Keratinocyte (primary cell): Measurements from ENCODE around the gene MROH2A. TPM values are rescaled to one million over a fixed set of nuclear protein-coding genes. Genes with fewer than 3 reads are reported as not detected.

Source experiments
- DNase-seq: peaks from one replicate; pipeline ENCODE4 v3.0.0-alpha.2; 2011; ENCODE audit warnings: low read depth, missing footprints, low spot score
- FAIRE-seq: peaks from 2 replicates; lab custom pipeline; 2011; peaks lifted over from hg19 to GRCh38; lab: Jason Lieb, UNC
- H2AFZ ChIP-seq: 2 replicates; pipeline ENCODE4 v1.6.0; 2012; ENCODE audit warnings: low read length, control low read depth, inconsistent platforms; ENCODE audit not compliant: control insufficient read depth
- H3K27ac ChIP-seq: 2 replicates; pipeline ENCODE4 v1.5.1; 2011; ENCODE audit warnings: low read length; ENCODE audit not compliant: control insufficient read depth, insufficient read depth
- H3K27me3 ChIP-seq: 3 replicates; pipeline ENCODE4 v1.6.0; 2011; ENCODE audit warnings: low read length; ENCODE audit not compliant: control insufficient read depth, insufficient read depth; ENCODE audit errors: extremely low read depth
- H3K36me3 ChIP-seq, 2 experiments: 2 replicates in 1 of 2; 3 replicates in 1 of 2; pipeline ENCODE4 v1.5.1; 2011; ENCODE audit warnings: low read length in 2 of 2, mild to moderate bottlenecking in 1 of 2; ENCODE audit not compliant: control insufficient read depth in 2 of 2, insufficient read depth in 2 of 2; ENCODE audit errors: extremely low read depth in 1 of 2
- H3K4me1 ChIP-seq: 3 replicates; pipeline ENCODE4 v1.5.1; 2011; ENCODE audit warnings: low read length; ENCODE audit not compliant: control insufficient read depth, insufficient read depth; ENCODE audit errors: extremely low read depth
- H3K4me2 ChIP-seq: 3 replicates; pipeline ENCODE4 v1.6.0; 2011; ENCODE audit warnings: low read depth, low read length; ENCODE audit not compliant: control insufficient read depth, insufficient read depth; ENCODE audit errors: extremely low read depth
- H3K4me3 ChIP-seq, 3 experiments: fragments of 200-600 bp in 1 of 3; sonication (generic) in 1 of 3; 2 replicates in 2 of 3; 3 replicates in 1 of 3; pipeline ENCODE4 v1.5.1; 2011 to 2016; ENCODE audit warnings: low read length in 3 of 3, mild to moderate bottlenecking in 3 of 3, control low read depth in 2 of 3, inconsistent platforms in 1 of 3, low read depth in 1 of 3, mixed read lengths in 1 of 3, mixed run types in 1 of 3, moderate library complexity in 1 of 3; ENCODE audit not compliant: control insufficient read depth in 2 of 3, insufficient read depth in 2 of 3; ENCODE audit errors: extremely low read depth in 1 of 3
- H3K79me2 ChIP-seq: 2 replicates; pipeline ENCODE4 v1.6.0; 2012; ENCODE audit warnings: low read length; ENCODE audit not compliant: control insufficient read depth, insufficient read depth
- H3K9ac ChIP-seq: 3 replicates; pipeline ENCODE4 v1.6.0; 2011; ENCODE audit warnings: low read length; ENCODE audit not compliant: control insufficient read depth, insufficient read depth; ENCODE audit errors: extremely low read depth
- H3K9me1 ChIP-seq: 3 replicates; pipeline ENCODE4 v1.6.0; 2011; ENCODE audit warnings: low read length; ENCODE audit not compliant: control insufficient read depth, insufficient read depth; ENCODE audit errors: extremely low read depth
- H3K9me3 ChIP-seq: 2 replicates; pipeline ENCODE4 v1.5.1; 2012; ENCODE audit warnings: low read depth, low read length; ENCODE audit not compliant: control insufficient read depth
- H4K20me1 ChIP-seq: 3 replicates; pipeline ENCODE4 v1.6.0; 2011; ENCODE audit warnings: low read length; ENCODE audit not compliant: control insufficient read depth, insufficient read depth; ENCODE audit errors: extremely low read depth
- CTCF ChIP-seq, 3 experiments: IDR thresholded peaks in 1 of 3; conservative IDR thresholded peaks in 1 of 3; optimal IDR thresholded peaks in 1 of 3; 2 replicates in 2 of 3; 3 replicates in 1 of 3; pipeline versions ENCODE3 to v1.5.1; 2011; ENCODE audit warnings: low read length in 3 of 3, mild to moderate bottlenecking in 3 of 3, moderate library complexity in 2 of 3, control low read depth in 1 of 3, inconsistent platforms in 1 of 3; ENCODE audit not compliant: insufficient read depth in 2 of 3; ENCODE audit errors: extremely low read depth in 1 of 3
- EZH2 ChIP-seq: IDR thresholded peaks from one replicate; pipeline ENCODE4 v1.6.1; 2012; ENCODE audit warnings: inconsistent platforms, mild to moderate bottlenecking, low read length, moderate library complexity
- dilution Hi-C: fragments of 300-500 bp; cut with MboI; formaldehyde crosslinking; loops from one replicate; pipeline ENCODE4 v1.7.0; 2020; ENCODE audit warnings: low sequenced_read_pairs; ENCODE audit not compliant: extremely low pct_ligation_motif_present
- polyA plus RNA-seq, 5 experiments: library from polyadenylated mRNA; depleted of rRNA in 3 of 5; stranded (reverse) in 3 of 5; stranded (forward) in 1 of 5; unstranded in 1 of 5; fragments of >200 nt; gene quantifications; 1 replicate in 1 of 5; 2 replicates in 3 of 5; 3 replicates in 1 of 5; pipeline versions ENCODE4 v1.2.1 to v1.2.3, GENCODE V29; 2011 to 2012; ENCODE audit warnings: missing spikeins in 2 of 5, low read depth in 1 of 5, low replicate concordance in 1 of 5

The MROH2A gene
- polyA plus RNA-seq, 1 donor (not counting 4 experiments of a cell fraction or from before 2014, with no cell fraction given): 0.33 TPM

- no peaks in the 10 kb centered on the region for H3K27me3 ChIP-seq
- H3K36me3 ChIP-seq: peaks cover 3 to 5% of the 10 kb centered on the region in 2 experiments
- H3K9me1 ChIP-seq: no peaks in the 10 kb centered on the region
- H3K27ac ChIP-seq: no peak overlapping the region
- H3K4me1 ChIP-seq: no peaks in the 10 kb centered on the region
- dilution Hi-C loops: no loop called here
- TF ChIP-seq EZH2: no peak
- TF ChIP-seq CTCF (optimal IDR thresholded peaks at IDR 0.05 in 1 of 3, IDR thresholded peaks at IDR 0.05 in 1 of 3, conservative IDR thresholded peaks at IDR 0.05 in 1 of 3; ENCODE audit: extremely low read depth in 1 of 3, insufficient read depth in 2 of 3, low read length in 3 of 3): no peak
- H2AFZ ChIP-seq: no peak overlapping the region
- FAIRE-seq: no peak
- no peaks in the 10 kb centered on the region for H3K9me3 ChIP-seq
- H3K79me2 ChIP-seq: no peaks in the 10 kb centered on the region
- H4K20me1 ChIP-seq: no peaks in the 10 kb centered on the region
- no peak for DNase-seq
- H3K4me3 ChIP-seq: no peak overlapping the region
- H3K9ac ChIP-seq: no peak overlapping the region
- no peak overlapping the region for H3K4me2 ChIP-seq
Observed at GRCh38 chr2:233862261-233862768, 84.2 kb downstream of the MROH2A start.

- no peaks in the 10 kb centered on the region for H3K9me1 ChIP-seq
- H3K79me2 ChIP-seq: no peaks in the 10 kb centered on the region
- TF ChIP-seq CTCF (optimal IDR thresholded peaks at IDR 0.05 in 1 of 3, IDR thresholded peaks at IDR 0.05 in 1 of 3, conservative IDR thresholded peaks at IDR 0.05 in 1 of 3; ENCODE audit: extremely low read depth in 1 of 3, insufficient read depth in 2 of 3, low read length in 3 of 3): peak in 2 of 3 experiments; percentile 9 to 23
- TF ChIP-seq EZH2: no peak
- no peaks in the 10 kb centered on the region for H3K27me3 ChIP-seq
- no peak overlapping the region for H3K4me3 ChIP-seq
- FAIRE-seq (no peak), DNase-seq (no peak)
- H3K4me2 ChIP-seq: no peak overlapping the region
- no peaks in the 10 kb centered on the region for H3K4me1 ChIP-seq
- H3K9me3 ChIP-seq: no peaks in the 10 kb centered on the region
- H3K27ac ChIP-seq: no peak overlapping the region
- H3K9ac ChIP-seq: no peak overlapping the region
- dilution Hi-C loops: no loop called here
- H3K36me3 ChIP-seq: peaks cover 3 to 5% of the 10 kb centered on the region in 2 experiments
- no peak overlapping the region for H2AFZ ChIP-seq
- no peaks in the 10 kb centered on the region for H4K20me1 ChIP-seq
Observed at GRCh38 chr2:233865838-233866237, 87.7 kb downstream of the MROH2A start.
